Rectal smooth muscle tissue (tissue), 1 donor: Measurements from ENCODE around the gene FUT8.

ENCODE experiments used
- H3K27ac ChIP-seq: one replicate; pipeline ENCODE4 v1.7.0; 2013; ENCODE audit warnings: low read depth, low read length, inconsistent platforms
- H3K27me3 ChIP-seq: one replicate; pipeline ENCODE4 v1.7.0; 2013; ENCODE audit warnings: low read length; ENCODE audit not compliant: control insufficient read depth, insufficient read depth
- H3K36me3 ChIP-seq: one replicate; pipeline ENCODE4 v1.7.0; 2013; ENCODE audit warnings: low read length; ENCODE audit not compliant: control insufficient read depth, insufficient read depth
- H3K4me1 ChIP-seq: one replicate; pipeline ENCODE4 v1.7.0; 2013; ENCODE audit warnings: low read length; ENCODE audit not compliant: control insufficient read depth, insufficient read depth
- H3K4me3 ChIP-seq: one replicate; pipeline ENCODE4 v1.7.0; 2013; ENCODE audit warnings: low read length
- H3K9ac ChIP-seq: one replicate; pipeline ENCODE4 v1.7.0; 2013; ENCODE audit warnings: low read length

Gene FUT8

DNA sequence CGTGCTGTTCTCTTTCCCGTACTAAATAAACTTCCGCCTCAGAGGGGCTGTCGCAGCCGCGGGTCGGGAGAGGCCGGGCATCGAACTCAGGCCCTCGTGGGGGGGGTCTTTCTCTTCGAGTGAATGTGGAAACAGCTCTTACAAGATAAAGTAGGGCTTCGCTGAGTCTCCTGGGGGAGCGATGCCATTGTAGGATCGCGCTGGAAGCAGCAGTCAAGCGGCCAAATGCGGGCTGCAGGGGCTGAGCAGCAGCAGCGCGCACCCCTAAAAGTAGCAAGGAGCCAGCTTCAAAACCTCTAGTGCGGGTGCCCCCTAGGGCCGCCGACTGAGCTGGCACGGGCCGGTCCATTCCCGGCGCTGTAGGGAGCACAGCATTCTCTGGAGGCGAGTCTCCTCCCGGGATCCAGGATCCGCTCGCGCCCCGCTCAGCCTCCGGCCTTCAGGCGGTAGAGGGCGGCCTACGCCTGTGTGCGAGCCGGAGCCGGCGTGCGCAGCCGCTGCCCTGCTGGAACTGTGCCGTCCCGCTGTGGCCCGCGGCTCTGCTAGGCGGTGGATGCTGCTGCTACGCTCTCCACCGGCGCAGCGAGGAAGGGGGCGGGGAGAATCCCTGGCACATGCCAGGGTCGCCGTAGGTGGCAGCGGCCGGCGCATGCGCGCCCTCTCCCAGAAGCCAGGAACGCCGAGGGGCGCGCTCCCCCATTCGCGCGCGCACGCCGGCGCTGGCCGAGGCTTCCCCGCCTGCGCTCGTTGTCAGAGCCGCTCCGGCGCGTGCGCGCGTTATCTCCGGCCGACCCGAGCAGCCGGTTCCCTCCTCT lies at the start of gene FUT8:
Gene FUT8, plus strand, starts transcription at position 699 of the 815 bp plus-strand sequence. CDS start 148,834 bp downstream, outside the sequence.
- no peaks in the 10 kb centered on the region for H3K36me3 ChIP-seq
- H3K4me1 ChIP-seq: no peaks in the 10 kb centered on the region
- H3K27ac ChIP-seq: peak within 1 kb of the TSS; percentile 83
- peak within 1 kb of the TSS; percentile 90 for H3K9ac ChIP-seq
- no peaks in the 10 kb centered on the region for H3K27me3 ChIP-seq
- peak within 1 kb of the TSS; percentile 94 for H3K4me3 ChIP-seq

DNA sequence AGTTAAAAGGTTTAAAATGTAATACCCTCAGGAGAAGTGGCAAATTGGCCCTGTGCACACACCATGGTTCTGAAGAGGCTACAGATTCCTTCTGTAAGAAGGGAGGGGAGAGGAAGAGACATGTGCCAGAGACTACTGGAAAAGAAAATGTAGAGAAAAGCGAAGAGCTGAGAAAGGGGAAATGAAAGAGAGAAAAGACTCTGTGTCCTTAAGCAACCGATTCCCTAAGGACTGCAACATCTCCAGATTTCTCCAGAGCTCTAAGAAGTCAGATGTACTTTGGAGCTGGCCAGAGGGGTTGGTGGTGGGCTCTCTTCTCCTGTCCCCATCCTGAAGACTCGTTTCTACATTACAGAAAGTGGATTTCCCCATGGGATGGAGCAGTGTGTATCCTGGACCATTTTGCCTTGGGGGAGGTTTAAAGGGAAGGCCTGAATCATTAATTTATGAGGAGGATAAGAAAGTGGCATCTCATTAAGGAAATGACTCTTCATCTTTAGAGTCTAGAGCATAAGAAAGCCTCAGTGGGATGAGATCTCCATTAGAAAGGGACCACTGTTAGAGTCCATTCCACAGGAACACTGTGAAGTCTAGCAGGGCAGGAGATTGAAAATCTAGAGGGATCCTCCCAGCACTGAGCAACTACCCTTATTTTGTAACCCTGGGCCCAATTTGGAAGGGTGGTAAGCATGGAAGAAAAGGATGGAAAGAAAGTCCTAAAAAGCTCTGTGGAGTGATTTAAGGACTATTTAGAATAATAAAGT lies 45.5 kb upstream of the FUT8 start:
- H3K27me3 ChIP-seq: no peaks in the 10 kb centered on the region
- no peaks in the 10 kb centered on the region for H3K36me3 ChIP-seq
- no peak overlapping the region for H3K27ac ChIP-seq

DNA sequence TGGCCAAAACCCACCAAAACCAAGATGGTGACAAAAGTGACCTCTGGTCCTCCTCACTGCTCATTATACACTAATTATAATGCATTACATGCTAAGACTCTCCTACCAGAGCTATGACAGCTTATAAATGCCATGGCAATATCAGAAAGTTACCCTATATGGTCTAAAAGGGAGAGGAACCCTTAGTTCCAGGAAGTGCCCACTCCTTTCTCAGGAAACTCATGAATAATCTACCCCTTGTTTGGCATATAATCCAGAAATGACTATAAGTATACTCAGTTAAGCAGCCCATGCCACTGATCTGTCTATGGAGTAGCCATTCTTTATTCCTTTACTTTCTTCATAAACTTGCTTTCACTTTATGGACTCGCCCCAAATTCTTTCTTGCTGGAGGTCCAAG lies 43.0 kb upstream of the FUT8 start:
- Histone ChIP-seq H3K27ac (no peak overlapping the region), H3K4me1 (no peaks in the 10 kb centered on the region), H3K4me3 (no peak overlapping the region), H3K27me3 (no peaks in the 10 kb centered on the region), H3K36me3 (no peaks in the 10 kb centered on the region), H3K9ac (no peak overlapping the region)

More for the DNA sequence above, 45.5 kb upstream of the FUT8 start:
- H3K4me3 ChIP-seq: no peak overlapping the region
- no peaks in the 10 kb centered on the region for H3K4me1 ChIP-seq
- no peak overlapping the region for H3K9ac ChIP-seq

DNA sequence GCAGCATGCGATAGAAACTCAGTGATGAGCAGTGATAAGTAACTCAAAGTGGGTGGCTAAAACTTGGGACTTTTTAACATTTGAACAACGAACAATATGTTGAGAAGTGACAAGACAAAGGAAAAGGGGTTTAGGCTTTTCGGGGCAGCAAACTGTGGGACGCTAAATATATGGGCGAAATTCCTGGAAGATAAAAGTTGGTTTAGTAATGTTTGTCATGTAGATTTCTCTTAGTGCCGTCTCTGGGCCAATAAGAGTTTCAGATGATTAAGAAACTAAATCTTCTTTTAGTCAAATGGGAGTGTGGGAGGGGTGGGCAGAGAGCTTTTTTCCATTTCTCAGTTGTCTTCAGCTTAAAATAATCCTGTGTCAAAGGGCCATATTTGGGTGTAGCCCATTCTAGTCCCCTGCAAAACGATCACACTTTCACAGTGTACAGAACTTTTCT lies 41.7 kb upstream of the FUT8 start:
- no peaks in the 10 kb centered on the region for H3K36me3 ChIP-seq
- no peaks in the 10 kb centered on the region for H3K27me3 ChIP-seq
- H3K9ac ChIP-seq: no peak overlapping the region
- H3K4me3 ChIP-seq: no peak overlapping the region
- no peak overlapping the region for H3K27ac ChIP-seq
- no peaks in the 10 kb centered on the region for H3K4me1 ChIP-seq

DNA sequence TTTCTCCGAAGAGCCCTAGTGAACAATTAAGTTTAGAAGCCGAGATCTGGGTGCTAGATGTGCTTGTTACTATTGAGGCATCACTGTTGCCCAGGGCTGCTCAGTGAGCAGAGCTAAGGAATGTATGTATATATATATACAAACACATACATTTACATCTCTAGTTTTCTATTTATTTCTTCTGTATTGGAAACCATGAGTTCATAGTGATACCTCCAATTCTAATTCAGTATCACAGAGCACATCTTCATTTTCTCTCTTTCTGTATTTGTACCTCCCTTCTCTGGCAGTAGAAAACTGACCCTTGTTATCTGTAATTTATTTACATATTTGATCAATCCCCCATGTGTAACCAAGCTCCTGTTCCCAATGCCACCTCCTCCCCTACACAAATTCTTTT lies 40.7 kb upstream of the FUT8 start:
- Histone ChIP-seq H3K36me3 (no peaks in the 10 kb centered on the region), H3K27ac (no peak overlapping the region), H3K27me3 (no peaks in the 10 kb centered on the region), H3K4me1 (no peaks in the 10 kb centered on the region), H3K9ac (no peak overlapping the region), H3K4me3 (no peak overlapping the region)

DNA sequence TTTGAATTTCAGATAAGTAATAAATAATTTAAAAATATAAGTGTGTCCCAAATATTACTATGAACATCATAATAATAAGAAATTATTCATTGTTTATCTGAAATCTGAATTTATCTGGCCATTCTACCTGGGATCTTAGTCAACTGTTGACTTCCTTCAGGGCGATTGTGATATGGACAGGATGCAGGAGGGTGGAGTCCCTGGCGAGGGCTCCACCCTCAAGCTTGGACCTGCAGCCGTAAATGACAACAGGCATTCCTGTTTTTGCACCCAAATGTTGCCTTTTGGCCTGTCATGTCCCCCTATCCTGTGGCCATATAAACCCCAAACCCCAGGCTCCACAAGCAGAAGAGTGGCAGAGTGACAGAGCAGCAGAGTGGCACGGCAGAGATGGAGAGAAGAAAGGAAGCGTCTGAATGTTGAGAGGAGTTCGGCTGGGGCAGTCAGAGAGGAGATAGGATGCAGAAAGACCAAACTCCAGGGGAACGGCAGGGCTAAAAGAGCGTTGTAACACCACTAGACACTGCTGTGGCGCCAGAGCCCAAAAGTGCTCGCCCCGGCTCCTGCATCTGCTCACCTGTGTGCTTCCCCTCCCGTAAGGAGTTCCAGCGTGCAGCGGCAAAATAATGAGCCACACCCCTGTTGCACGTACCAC lies 39.4 kb upstream of the FUT8 start:
- no peaks in the 10 kb centered on the region for H3K4me1 ChIP-seq

DNA sequence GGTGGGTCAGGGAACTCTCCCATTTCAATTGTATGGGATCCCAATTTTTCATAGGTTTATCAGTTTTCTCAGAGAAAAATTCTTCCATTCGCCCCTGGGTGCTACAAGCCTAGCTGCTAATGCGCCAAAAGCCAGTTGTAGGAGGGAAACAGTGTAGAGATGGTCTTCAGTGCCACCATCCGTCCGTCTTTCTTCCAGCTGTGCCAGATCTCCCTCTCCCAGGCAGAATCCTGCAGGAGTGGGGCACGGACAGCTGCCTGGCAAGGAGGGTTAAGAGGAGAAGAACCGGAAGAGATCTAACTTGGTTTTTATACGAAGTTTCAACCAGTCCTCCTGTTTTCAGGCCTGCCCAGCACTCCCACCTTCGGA lies 38.9 kb upstream of the FUT8 start:
- H3K27me3 ChIP-seq: no peaks in the 10 kb centered on the region
- H3K9ac ChIP-seq: no peak overlapping the region

More for the DNA sequence above, 39.4 kb upstream of the FUT8 start:
- no peaks in the 10 kb centered on the region for H3K36me3 ChIP-seq
- H3K27me3 ChIP-seq: no peaks in the 10 kb centered on the region
- no peak overlapping the region for H3K9ac ChIP-seq
- peak overlapping the region; percentile 25 for H3K4me3 ChIP-seq
- H3K27ac ChIP-seq: no peak overlapping the region

DNA sequence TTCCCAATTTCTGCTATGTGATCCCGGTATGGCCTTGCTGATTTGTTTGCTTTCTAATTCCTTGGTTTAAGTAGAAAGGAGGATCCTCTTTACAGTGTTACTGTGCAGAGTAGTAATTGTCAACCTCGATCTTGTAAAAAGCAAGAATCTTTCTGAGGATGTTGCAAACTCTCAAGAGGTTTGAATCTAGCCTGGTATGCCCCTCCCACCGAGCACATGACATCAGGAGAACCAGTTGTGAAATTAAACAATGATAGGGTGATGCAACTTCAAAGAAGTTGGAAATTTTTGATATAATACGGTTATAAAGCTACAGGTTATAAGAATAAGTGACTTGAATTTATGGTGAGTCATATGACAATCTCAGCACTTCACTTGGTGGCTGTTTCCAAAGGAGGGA lies 35.0 kb upstream of the FUT8 start:
- H3K4me1 ChIP-seq: no peaks in the 10 kb centered on the region
- no peaks in the 10 kb centered on the region for H3K27me3 ChIP-seq
- no peak overlapping the region for H3K9ac ChIP-seq
- H3K27ac ChIP-seq: no peak overlapping the region
- no peak overlapping the region for H3K4me3 ChIP-seq
- H3K36me3 ChIP-seq: no peaks in the 10 kb centered on the region

More for the DNA sequence above, 38.9 kb upstream of the FUT8 start:
- H3K4me3 ChIP-seq: no peak overlapping the region
- H3K27ac ChIP-seq: no peak overlapping the region
- no peaks in the 10 kb centered on the region for H3K36me3 ChIP-seq
- no peaks in the 10 kb centered on the region for H3K4me1 ChIP-seq

DNA sequence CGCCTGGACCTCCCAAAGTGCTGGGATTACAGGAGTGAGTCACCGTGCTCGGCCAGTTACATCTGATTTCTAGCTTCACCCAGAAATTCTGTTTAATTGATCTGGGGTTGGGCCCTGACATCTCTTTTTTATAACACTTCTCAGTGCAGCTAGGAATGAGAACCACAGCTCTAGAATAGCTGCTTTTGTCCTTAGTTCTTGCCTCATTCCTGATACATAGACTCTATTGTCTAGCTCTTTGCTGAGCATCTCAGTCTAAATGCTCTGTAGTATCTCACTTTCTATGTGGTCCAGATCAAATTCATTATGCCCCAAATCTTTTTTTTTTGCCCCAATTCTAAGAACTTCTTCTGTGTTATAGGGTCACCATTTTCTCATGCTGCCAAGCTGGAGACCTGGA lies 29.9 kb upstream of the FUT8 start:
- Histone ChIP-seq H3K27me3 (no peaks in the 10 kb centered on the region), H3K4me3 (no peak overlapping the region), H3K9ac (no peak overlapping the region), H3K27ac (no peak overlapping the region), H3K4me1 (no peaks in the 10 kb centered on the region), H3K36me3 (no peaks in the 10 kb centered on the region)

DNA sequence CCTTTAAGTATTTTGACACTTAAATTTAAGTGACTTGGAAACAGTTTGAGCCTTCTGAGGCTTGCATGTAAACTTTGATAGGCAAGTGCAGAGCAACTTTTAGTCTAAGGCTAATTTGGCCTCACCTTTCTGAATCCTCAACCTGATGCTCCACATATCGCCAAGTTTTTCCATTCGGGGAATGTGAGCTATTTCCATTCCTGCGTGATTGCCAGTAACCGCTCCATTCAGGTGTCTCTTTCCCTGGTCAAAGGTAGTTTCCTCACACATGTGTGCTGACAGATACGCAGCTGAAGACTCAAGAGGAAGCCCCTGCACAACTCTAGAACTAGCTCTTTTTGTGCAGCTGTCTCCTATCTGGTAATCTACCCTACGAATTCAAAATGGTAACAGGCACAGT lies 25.4 kb upstream of the FUT8 start:
- Histone ChIP-seq H3K4me1 (no peaks in the 10 kb centered on the region), H3K27me3 (no peaks in the 10 kb centered on the region), H3K27ac (no peak overlapping the region), H3K4me3 (no peak overlapping the region), H3K36me3 (no peaks in the 10 kb centered on the region), H3K9ac (no peak overlapping the region)

DNA sequence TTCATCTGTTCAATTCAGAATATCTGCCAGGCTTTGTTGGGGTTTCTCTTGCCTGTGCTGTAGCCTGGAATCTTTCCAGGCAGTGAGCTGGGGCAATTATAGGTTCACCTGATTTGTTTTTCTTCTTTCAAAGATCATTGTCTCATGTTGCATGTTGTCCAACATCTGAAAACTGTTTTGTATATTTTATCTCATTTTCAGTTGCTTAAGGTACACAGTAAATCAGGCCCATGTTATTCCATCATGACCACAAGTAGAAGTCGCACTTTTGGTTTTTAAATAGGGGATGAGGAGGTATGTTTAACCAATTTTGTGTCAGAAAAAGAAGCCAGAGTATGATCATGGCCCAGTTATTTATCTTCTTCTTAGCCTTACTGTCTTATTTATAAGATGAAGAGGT lies 24.9 kb upstream of the FUT8 start:
- Histone ChIP-seq H3K4me3 (no peak overlapping the region), H3K27ac (no peak overlapping the region), H3K4me1 (no peaks in the 10 kb centered on the region), H3K27me3 (no peaks in the 10 kb centered on the region), H3K9ac (no peak overlapping the region), H3K36me3 (no peaks in the 10 kb centered on the region)

DNA sequence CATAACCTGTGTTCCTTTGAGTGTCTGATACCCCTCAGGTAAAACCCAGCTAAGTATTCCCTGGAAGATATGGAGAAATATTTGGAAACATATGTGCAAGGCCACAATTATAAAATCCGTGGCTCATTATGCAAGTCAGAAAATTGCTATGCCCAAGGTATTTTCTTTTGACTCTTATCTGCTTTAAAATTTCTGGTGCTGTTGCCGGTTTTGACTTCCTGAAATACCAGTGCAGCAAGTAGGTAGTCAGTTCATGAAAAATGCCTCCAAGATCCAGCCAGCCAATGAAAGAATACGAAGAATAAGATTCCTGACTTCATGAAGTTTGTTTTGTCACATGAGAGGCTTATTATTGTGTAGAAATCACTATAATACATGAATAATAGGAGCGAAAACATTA lies 20.2 kb upstream of the FUT8 start:
- Histone ChIP-seq H3K27ac (no peak overlapping the region), H3K27me3 (no peaks in the 10 kb centered on the region), H3K36me3 (no peaks in the 10 kb centered on the region), H3K9ac (no peak overlapping the region), H3K4me3 (no peak overlapping the region), H3K4me1 (no peaks in the 10 kb centered on the region)
